T-helper 9 cell (primary cell): ENCODE results near the gene BCO2.
A peak's percentile ranks its signal among the peaks of the same experiment; 100 is the strongest.

ENCODE experiments used
- DNase-seq: peaks from one replicate; pipeline ENCODE4 v3.0.0-alpha.2; 2020

The BCO2 gene

GRCh38 chr11:112216561-112217105, 41.3 kb downstream of the BCO2 start:
- no peak for DNase-seq

DNA sequence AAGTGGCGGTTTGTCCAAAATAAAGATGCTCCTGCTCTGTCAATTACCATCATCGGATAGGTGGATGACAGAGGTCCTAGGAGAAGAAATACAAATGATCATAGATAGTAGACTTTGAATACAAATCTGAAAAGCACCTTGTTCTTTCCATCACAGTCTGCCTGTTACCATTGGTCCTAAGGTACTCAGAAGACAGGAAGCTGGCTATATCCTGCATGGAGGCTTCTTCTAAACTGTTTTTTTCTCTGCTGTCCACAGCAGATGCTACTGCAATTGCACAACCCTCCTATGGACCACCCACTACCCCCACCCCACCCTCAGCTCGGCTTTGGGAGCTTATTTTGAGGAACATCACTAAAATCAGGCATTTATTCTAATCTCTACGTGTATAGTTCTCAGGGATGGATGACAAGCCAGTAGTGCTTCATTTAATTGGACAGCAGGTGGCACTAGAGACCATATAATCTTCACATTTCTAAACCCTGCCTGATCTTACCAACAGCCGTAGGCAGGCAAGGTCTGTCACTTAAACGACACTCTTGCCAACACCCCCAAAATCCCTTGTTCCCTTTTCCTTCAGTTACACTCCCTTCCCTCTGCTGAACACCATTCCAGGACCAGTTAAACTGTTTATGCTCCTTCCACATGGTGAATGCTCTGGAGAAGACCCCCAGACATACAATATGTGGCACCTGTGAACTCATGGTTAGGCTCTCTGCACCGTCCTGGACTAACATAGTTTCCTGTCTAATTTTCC, 44.3 kb downstream of the BCO2 start:
- DNase-seq = peak; percentile 6

GRCh38 chr11:112221274-112221835, 46.0 kb downstream of the BCO2 start:
- no peak for DNase-seq

DNA sequence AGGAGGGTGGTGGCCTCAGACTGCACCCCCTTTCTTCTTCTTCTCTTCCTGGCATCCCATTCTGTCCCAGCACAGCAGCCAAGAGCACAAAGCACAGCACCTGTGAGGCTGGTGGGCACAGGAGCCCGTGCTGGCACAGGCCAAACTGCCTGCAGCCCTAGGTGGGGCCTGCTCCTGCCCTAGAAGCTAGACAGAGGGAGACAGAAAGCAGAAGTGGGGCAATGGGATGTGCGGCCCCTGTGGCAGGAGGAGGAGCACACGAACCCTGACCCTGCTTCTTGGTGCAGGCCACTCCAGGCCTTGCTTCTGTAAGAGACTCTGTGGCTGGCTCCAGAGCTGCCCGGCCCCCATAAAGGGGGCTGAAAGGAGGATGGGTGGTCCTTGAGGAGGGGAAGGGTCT, 47.0 kb downstream of the BCO2 start:
- DNase-seq = no peak

GRCh38 chr11:112223121-112223520, 47.8 kb downstream of the BCO2 start:
- no peak for DNase-seq

DNA sequence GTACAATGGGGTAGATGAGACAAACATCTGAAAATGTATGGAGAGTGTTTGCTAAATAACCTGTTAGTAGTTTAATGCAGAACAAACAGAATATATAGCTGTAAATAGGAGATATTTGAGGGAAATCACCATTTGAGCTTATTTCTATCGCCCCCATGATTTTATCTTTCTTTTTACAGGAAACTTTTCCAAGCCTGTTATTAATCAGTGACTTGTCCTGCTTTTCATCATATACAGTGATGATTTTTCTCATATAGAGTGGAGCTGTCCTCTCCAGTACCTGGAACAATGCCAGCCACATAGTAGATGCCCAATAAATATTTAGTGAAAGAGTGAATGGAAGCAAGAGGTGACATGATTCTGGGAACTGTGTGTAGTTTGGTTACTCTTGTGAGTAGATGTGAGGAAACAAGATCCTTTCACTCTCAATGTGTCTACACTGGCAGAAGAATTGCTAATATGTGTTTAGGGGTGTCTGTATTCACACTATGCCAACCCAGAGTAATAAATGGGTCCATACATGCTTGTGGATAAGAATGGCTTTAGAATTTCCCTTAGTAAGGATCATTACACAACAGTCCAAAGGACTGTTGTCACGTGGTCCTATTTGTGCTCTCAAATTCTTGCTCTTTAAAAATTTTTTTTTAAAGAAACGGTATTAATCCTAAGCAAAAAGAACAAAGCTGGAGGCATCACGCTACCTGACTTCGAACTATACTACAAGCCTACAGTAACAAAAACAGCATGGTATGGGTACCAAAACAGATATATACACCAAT, 48.6 kb downstream of the BCO2 start:
- DNase-seq = no peak

GRCh38 chr11:112225753-112226061, 50.4 kb downstream of the BCO2 start:
- DNase-seq = no peak

DNA sequence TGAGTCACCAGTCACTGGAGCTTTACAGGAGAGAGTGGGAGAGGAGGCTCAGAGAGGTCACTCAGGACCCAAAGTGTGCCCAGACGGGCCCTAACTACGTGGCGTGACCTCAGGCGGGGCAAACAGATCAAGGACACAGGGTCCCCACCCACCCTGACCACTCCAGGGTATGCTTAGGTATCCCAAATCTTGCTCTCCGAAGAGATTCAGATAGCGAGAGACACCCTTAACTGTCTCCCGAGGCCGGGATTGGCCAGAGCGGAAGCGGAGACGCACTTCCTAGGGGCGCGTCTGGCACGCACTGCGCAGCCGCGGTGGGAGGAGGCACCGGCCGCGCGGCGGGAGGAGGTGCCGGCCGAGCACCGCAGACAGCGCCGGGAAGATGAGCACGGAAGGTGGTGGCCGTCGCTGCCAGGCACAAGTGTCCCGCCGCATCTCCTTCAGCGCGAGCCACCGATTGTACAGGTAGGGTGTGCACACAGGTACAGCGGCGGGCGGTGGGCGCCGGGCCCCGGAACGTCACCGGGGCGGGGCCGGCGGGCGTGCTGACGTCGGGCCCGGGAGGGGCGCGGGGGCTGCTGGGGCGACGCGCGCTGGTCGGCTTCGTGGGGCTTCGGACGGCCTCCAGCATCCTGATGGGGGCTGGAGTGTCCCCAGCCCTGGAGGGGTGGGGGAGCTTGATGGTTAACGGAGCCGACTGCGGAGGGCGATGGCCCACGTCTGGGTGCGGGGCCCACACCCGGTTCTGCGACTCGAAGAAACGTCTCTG, 50.9 kb downstream of the BCO2 start, which contains the start of gene PTS:
Gene PTS, plus strand, starts transcription at position 367 of the 769 bp plus-strand sequence. Its CDS starts 16 bp downstream, at position 383.
- peak; percentile 69 for DNase-seq

- no peak for DNase-seq
These were observed 51.6 kb downstream of the BCO2 start for GRCh38 chr11:112226831-112227401.

DNA sequence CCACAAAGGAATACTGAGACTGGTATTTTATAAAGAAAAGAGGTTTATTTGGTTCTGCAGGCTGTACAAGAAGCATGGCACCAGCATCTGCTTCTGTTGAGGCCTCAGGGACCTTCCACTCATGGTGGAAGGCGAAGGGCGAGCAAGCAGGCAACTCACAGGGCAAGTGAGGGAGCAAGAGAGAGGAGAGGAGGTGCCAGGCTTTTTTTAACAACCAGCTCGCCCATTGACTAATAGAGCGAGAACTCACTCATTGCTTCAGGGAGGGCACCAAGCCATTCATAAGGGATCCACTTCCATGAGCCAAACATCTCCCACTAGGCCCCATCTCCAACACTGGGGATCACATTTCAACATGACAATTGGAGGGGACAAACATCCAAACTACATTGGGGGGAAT, 52.2 kb downstream of the BCO2 start:
- DNase-seq = no peak

DNA sequence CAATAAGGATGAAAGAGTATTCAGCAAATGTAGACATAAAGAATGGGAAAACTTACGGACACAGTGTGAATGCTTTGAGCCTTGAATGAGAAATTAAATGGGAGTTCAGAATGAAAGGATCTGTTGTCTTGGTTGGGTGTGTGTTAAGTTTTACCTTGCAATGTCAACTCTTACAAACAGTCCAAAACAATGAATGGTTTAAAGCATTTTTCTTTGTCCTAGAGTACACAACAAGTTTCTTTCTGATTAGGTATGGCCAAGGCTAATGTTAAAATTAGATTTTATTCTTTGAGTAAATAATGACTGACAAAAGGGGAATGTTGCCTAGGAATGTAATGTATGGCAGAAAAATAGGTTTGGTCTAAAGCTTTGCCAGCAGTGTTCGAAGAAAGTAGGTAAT, 53.4 kb downstream of the BCO2 start:
- DNase-seq = no peak

GRCh38 chr11:112229159-112229558, 53.8 kb downstream of the BCO2 start:
- no peak for DNase-seq

DNA sequence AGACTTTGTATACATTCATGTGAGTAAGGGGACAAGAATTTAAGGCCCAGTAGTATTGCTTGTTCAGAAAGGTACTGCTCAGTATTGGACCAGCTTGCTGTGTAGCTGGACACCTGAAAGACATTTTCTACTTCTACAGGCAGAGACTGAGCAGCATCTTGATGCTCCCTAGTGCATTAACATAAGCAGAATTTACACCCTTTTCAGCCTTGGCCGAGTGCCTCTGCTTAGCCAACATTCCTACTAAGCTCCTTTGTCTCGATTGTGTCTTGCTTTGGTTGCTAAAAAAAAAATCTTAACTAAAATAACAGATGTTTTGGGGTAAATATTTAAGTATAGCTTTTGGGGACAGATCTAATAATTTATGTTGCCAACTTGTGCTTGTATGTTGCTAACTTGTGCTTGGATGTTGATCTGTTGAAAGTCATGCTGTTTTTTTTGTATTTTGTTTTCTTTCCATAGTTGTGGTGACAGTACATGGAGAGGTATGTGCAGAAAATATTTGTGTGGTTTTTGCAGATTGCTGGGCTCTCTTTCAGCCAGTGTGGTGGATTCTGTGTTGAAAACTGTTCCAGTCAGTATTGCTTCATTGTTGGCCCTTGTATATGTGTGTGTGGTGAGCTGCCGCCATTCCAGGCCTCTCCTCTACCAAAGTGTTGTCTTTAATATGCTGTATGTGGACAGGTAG, 54.6 kb downstream of the BCO2 start:
- no peak for DNase-seq

DNA sequence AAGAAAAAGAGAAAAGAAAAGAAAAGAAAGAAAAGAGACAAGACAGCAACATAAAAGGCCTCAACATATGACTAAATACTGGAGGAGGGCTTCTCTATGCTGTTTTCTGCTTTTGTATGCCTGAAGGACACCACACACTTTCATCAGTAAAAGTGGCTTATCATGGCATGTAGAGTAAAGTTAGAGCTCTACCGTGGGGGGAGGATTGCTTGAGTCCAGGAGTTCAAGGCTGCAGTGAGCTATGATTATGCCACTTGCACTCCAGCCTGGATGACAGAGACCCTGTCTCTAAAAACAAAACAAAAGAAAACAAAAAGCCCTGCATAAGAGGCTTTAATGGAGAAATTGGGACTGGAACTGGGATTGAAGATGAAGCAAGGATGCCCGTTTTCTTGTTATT, 56.6 kb downstream of the BCO2 start:
- DNase-seq = no peak

DNA sequence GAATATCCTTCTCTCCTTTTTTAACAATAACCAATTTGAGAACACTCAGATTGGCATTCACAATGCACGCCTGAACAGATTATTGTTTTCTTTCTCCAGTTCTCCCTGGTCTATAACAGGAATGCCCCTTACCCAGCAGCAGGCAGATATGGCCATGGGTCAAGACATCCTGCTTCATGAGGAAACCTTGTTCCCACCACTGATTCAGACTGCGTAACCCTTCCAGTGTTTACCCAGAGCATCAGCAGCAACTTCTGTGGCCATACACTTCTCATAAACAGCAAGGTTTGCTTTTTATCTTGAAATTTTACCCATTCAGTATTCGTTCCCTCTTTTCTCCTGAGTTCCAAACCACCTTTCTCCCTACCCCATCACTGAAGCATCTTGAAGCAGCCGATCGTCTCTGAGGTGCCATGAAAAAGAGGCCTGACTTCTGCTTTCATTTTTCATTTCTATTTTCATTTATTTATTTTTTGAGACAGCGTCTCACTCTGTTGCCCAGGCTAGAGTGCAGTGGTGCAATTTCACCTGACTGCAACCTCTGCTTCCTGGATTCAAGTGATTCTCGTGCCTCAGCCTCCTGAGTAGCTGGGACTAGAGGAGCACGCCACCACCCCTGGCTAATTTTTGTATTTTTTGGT, 60.6 kb downstream of the BCO2 start:
- DNase-seq = no peak

- no peak for DNase-seq
These were observed 62.1 kb downstream of the BCO2 start for GRCh38 chr11:112237451-112237850.

GRCh38 chr11:112238041-112238440, 62.7 kb downstream of the BCO2 start:
- DNase-seq = no peak

DNA sequence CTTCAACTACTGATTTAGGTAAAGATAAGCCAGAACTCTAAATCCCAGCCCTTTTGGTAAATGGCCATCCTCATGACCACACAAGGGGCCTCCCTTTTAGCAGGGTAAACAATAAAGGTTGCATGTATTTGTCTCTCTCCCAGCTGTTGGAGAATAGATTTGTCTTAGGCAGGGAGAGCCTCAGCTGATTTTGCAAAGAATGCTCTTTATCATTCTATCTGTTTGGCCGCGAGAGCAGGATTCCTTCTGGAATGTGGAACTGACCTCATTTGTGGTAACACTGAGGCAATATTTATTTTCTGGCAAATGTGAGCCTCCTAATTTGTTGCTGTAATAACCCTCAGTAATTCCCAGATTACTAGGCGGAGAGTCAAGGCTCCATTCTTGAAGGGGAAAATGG, 66.2 kb downstream of the BCO2 start:
- DNase-seq = no peak

DNA sequence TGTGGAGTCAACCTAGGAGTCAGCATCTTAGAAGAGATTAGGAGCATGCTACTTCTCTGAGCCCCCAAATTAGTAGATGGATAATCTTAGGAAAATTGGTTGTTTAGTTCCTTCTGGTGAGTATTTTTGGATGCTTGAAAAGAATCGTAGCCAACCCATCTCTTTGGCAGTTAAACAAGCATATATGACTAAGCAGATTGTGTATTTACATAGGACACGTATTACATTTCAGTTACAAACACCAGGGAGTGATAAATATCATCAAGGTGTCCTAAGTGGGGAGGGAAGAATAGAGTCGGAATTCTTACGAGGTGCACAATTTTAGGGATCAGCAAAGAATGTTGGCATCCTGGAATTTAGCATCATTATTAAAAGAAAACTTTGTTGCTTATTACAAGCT, 71.9 kb downstream of the BCO2 start:
- no peak for DNase-seq

- DNase-seq = no peak
These were observed 72.9 kb downstream of the BCO2 start for GRCh38 chr11:112248201-112248600.

DNA sequence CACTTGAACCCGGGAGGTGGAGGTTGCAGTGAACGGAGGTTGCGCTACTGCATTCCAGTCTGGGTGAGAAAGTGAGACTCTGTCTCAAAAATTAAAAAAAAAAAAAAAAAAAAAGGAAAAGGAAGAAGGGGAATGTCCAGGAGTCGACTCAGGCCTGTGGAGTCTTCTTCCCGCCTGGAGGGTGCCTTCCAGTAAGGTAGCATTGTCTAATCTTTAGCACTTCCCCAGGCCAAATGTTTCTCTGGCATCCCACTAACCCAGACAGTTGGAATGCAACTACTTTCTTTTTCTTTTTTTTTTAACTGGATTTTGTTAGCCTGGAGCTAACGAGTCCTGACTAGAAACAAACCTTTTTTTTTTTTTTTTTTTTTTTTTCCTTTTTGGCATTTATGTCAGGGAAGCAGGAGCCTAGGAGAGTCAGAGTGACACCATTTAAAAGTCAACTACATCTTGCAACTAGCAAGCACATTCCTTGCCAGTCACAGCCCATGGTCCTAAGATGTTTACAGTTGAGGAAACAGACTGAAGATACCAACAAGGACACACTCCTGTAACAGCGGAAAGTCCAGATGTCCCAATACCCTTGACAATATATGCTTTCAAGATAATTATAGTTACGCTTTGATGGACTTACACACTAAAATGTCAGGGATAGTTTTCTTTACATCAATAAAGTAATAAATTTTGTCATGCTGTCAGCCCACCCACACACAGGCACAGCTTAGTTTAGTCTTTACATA, 74.7 kb downstream of the BCO2 start:
- DNase-seq = no peak
